ENCODE data around the gene TXNDC17. TPM values are rescaled to one million over a fixed set of nuclear protein-coding genes. Genes with fewer than 3 reads are reported as not detected.

Gene TXNDC17
- total and polyA plus RNA-seq, 9 of the 15 experiments (the other 6 are each of a cell fraction or from before 2014, with no cell fraction given) = 108 to 759 (median 179) TPM

- TF ChIP-seq CEBPZ (IDR thresholded peaks at IDR 0.05; ENCODE audit: borderline replicate concordance, low read depth, low read length) (no peak), JUND (IDR thresholded peaks at IDR 0.05; ENCODE audit: borderline replicate concordance, low read depth, low read length) (no peak), JUND (tag; IDR thresholded peaks at IDR 0.05; ENCODE audit: borderline replicate concordance, low read depth, low read length) (no peak), PCBP2 (IDR thresholded peaks at IDR 0.05; ENCODE audit: low read depth, low read length, poor library complexity, severe bottlenecking) (no peak), SMARCE1 (IDR thresholded peaks at IDR 0.05) (no peak), ZNF696 (CRISPR knock-in tag; conservative IDR thresholded peaks at IDR 0.05) (no peak), MAFF (IDR thresholded peaks at IDR 0.05; ENCODE audit: low read length) (no peak), SMAD2 (IDR thresholded peaks at IDR 0.05; ENCODE audit: low read depth, low read length) (no peak), KLF13 (tag; IDR thresholded peaks at IDR 0.05; ENCODE audit: borderline replicate concordance, low read depth) (no peak; the same call in 1 of the 2 replicates), HMG20A (CRISPR knock-in tag; conservative IDR thresholded peaks at IDR 0.05) (no peak), ZBTB40 (IDR thresholded peaks at IDR 0.05) (peak; percentile 74), ZBTB40 (CRISPR knock-in tag; IDR thresholded peaks at IDR 0.05) (no peak), CHCHD3 (CRISPR knock-in tag; IDR thresholded peaks at IDR 0.05) (no peak), PHB2 (IDR thresholded peaks at IDR 0.05; ENCODE audit: low read depth) (no peak), TRIM24 (IDR thresholded peaks at IDR 0.05) (peak in 1 of 2 experiments; percentile 9; a peak in 1 of 4 replicates), GABPB2 (CRISPR knock-in tag; conservative IDR thresholded peaks at IDR 0.05) (no peak), ZNF232 (CRISPR knock-in tag; IDR thresholded peaks at IDR 0.05) (no peak)
Measured at GRCh38 chr17:6640536-6641246, at the start of gene TXNDC17, which contains the start of gene KIAA0753 (continued).

All from K562 (cell line).